Activated B cell treated with CpG ODN at 0.5 μM for 24 hours (primary cell): ENCODE measurements around the gene SERPINC1. TPM values are rescaled to one million over a fixed set of nuclear protein-coding genes. Genes with fewer than 3 reads are reported as not detected.

Experiments used
- ATAC-seq: fragments of 200-7000 bp; cut with Tn5 transposase; one replicate; pipeline ENCODE4 v1.10.0; 2021; ENCODE audit warnings: low read depth, mild to moderate bottlenecking, moderate library complexity
- CTCF ChIA-PET: fragments of 350-600 bp; sonication (Branson Sonifier 250); formaldehyde crosslinking; loops from one replicate; lab custom pipeline; 2021; ENCODE audit warnings: antibody characterized with exemption; lab: Charles Lee
- POLR2A ChIA-PET: fragments of 350-600 bp; sonication (Branson Sonifier 250); formaldehyde crosslinking; loops from one replicate; lab custom pipeline; 2021; ENCODE audit warnings: antibody characterized with exemption; lab: Charles Lee
- DNase-seq: peaks from one replicate; pipeline ENCODE4 v3.0.0; 2022
- H3K27ac Mint-ChIP-seq: one replicate; pipeline ENCODE4 v1.8.0; 2020; ENCODE audit warnings: mixed read lengths
- H3K27me3 Mint-ChIP-seq: one replicate; pipeline ENCODE4 v1.8.0; 2021; ENCODE audit warnings: mixed read lengths
- H3K36me3 Mint-ChIP-seq: one replicate; pipeline ENCODE4 v1.8.0; 2021; ENCODE audit warnings: low read depth, mixed read lengths
- H3K4me1 Mint-ChIP-seq: one replicate; pipeline ENCODE4 v1.8.0; 2021; ENCODE audit warnings: mixed read lengths
- H3K4me3 Mint-ChIP-seq: one replicate; pipeline ENCODE4 v1.8.0; 2020; ENCODE audit warnings: mild to moderate bottlenecking, mixed read lengths
- H3K9me3 Mint-ChIP-seq: one replicate; pipeline ENCODE4 v1.8.0; 2020; ENCODE audit warnings: mixed read lengths
- CTCF ChIP-seq: fragments of 200-600 bp; IDR thresholded peaks from one replicate; pipeline ENCODE4 v1.8.0; 2022; ENCODE audit warnings: antibody characterized with exemption, mild to moderate bottlenecking
- intact Hi-C: fragments of 100-400 bp; cut with micrococcal nuclease; formaldehyde crosslinking; loops from one replicate; pipeline ENCODE4 v1.15.1; 2024
- total RNA-seq: library from RNA; stranded (reverse); gene quantifications from 2 replicates; pipeline ENCODE4 v1.2.3, GENCODE V29; 2022

The SERPINC1 gene
- total RNA-seq, 1 donor from 2014 or later, result 0.24 TPM

GRCh38 chr1:173913111-173913510, 4.0 kb downstream of the SERPINC1 start:
- H3K4me3 Mint-ChIP-seq, result no peak overlapping the region
- no peak for TF ChIP-seq CTCF
- DNase-seq, result no peak

GRCh38 chr1:173903827-173904531, 13.1 kb downstream of the SERPINC1 start:
- ATAC-seq (no peak), DNase-seq (no peak)
- TF ChIP-seq CTCF, result no peak
- peaks cover 18% of the 10 kb centered on the region for H3K36me3 Mint-ChIP-seq
- no peak overlapping the region for H3K27ac Mint-ChIP-seq
- ChIA-PET CTCF (no interaction called here), POLR2A (no interaction called here)
- no peaks in the 10 kb centered on the region for H3K4me1 Mint-ChIP-seq
- H3K27me3 Mint-ChIP-seq, result no peaks in the 10 kb centered on the region
- no peaks in the 10 kb centered on the region for H3K9me3 Mint-ChIP-seq
- H3K4me3 Mint-ChIP-seq, result no peak overlapping the region
- intact Hi-C loops, result no loop called here

More at GRCh38 chr1:173913111-173913510, 4.0 kb downstream of the SERPINC1 start:
- H3K36me3 Mint-ChIP-seq, result peaks cover 2% of the 10 kb centered on the region
- ChIA-PET POLR2A (no interaction called here), CTCF (interaction anchor here (1.0 kb wide), 1 partner anchor 18 kb away, joined by 3 read pairs; no protein-coding TSS in a partner anchor)
- intact Hi-C loops, result no loop called here
- no peak for ATAC-seq
- H3K9me3 Mint-ChIP-seq, result no peaks in the 10 kb centered on the region
- H3K27me3 Mint-ChIP-seq, result no peaks in the 10 kb centered on the region
- no peak overlapping the region for H3K27ac Mint-ChIP-seq
- no peaks in the 10 kb centered on the region for H3K4me1 Mint-ChIP-seq

- POLR2A ChIA-PET, result no interaction called here
- intact Hi-C loops, result no loop called here
- ATAC-seq (no peak), DNase-seq (no peak)
- Mint-ChIP-seq H3K9me3 (no peaks in the 10 kb centered on the region), H3K36me3 (peaks cover 26% of the 10 kb centered on the region), H3K27me3 (no peaks in the 10 kb centered on the region), H3K4me1 (peaks cover 13% of the 10 kb centered on the region), H3K4me3 (no peak overlapping the region), H3K27ac (no peak overlapping the region)
- no peak for TF ChIP-seq CTCF
- CTCF ChIA-PET, result no interaction called here
Measured at GRCh38 chr1:173900992-173901391, 16.1 kb downstream of the SERPINC1 start.

- intact Hi-C loops, result no loop called here
- DNase-seq (no peak), ATAC-seq (no peak)
- no peaks in the 10 kb centered on the region for H3K27me3 Mint-ChIP-seq
- no peaks in the 10 kb centered on the region for H3K9me3 Mint-ChIP-seq
- TF ChIP-seq CTCF, result no peak
- CTCF ChIA-PET, result no interaction called here
- peaks cover 26% of the 10 kb centered on the region for H3K36me3 Mint-ChIP-seq
- no peak overlapping the region for H3K4me3 Mint-ChIP-seq
- H3K4me1 Mint-ChIP-seq, result peaks cover 15% of the 10 kb centered on the region
- no peak overlapping the region for H3K27ac Mint-ChIP-seq
- POLR2A ChIA-PET, result no interaction called here
Measured at GRCh38 chr1:173900427-173900826, 16.7 kb downstream of the SERPINC1 start.

GRCh38 chr1:173894189-173894588, 22.9 kb downstream of the SERPINC1 start:
- Mint-ChIP-seq H3K4me3 (no peak overlapping the region), H3K27me3 (no peaks in the 10 kb centered on the region), H3K36me3 (peaks cover 48% of the 10 kb centered on the region), H3K9me3 (no peaks in the 10 kb centered on the region), H3K27ac (no peak overlapping the region), H3K4me1 (peaks cover 15% of the 10 kb centered on the region)
- DNase-seq, result no peak
- ChIA-PET POLR2A (no interaction called here), CTCF (no interaction called here)
- no peak for TF ChIP-seq CTCF
- ATAC-seq, result no peak
- intact Hi-C loops, result no loop called here
